DLD1 (cell line): ENCODE measurements around the gene CSF1.
"Not testable (repeated sequence)": the region's sequence is repeated elsewhere in the genome, so short reads cannot be mapped to it uniquely, and the experiment has no call there.

Experiments
- in situ Hi-C: cut with HindIII; loops from 2 replicates; pipeline ENCODE4 v1.10.0; 2017; ENCODE audit warnings: low sequenced_read_pairs

The CSF1 gene

DNA sequence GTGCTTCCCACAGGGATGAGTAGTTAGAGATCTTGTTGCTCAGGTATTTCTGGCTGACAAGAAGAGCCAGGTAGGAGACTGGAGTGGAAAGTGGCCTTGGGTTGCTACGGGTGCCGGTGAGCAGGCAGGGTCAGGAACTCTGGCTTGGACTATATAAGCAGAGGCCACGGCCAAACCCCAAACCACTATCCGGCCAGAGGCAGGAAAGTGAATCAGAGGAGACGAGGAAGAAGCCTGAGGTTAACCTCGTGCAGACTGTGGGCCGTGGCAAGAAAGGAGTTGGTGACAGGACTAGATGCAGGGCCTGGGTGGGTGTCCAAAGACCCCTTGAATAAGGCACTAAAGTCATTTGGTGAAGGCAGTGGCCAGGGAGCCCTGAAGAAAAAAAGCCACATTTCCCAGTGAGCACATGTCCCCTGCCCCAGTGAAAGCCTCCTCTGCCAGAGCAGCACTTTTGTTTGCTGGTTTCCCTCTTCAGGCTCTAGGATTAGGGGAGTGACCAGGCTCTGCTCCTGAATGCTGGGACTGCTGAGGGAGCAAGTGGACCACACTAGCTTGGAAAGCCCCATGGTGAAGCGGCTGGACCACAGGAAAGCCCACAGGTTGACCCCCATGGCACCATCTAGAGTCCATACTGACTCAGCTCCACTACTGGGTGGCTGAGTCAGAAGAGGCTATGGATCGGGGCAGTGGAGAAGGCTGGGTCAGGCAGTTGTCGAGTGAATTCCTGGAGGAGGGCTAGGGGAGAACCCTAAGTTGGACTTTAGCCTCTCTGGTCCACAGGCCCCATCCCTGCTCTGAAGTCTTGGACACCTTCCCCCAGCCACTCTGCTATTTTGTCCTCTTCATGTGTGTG lies 23.4 kb downstream of the CSF1 start:
- in situ Hi-C loops = no loop called here

- in situ Hi-C loops = no loop called here
Observed at GRCh38 chr1:109935451-109935900, 24.8 kb downstream of the CSF1 start.

- in situ Hi-C loops = no loop called here
Observed at GRCh38 chr1:109937738-109938137, 27.1 kb downstream of the CSF1 start.

GRCh38 chr1:109938556-109938955 lies 27.9 kb downstream of the CSF1 start:
- in situ Hi-C loops = no loop called here

DNA sequence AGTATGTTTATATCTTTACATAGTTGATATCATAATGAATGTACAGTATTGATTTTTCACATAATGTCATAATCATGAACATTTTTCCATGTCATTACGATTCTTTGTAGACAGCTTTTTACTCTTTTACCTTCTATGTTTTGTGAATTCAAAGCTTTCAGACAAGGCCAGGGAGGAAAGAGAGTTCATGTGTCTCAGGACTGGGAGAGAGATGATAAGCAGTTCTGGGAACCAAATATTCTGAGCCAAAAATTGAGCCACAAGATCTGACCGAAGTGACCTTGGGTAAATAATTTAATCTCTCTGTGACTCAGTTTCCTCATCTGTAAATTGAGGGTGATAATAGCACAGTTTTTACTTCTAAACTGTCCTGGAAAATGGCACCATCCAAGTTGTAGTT lies 31.8 kb downstream of the CSF1 start:
- in situ Hi-C loops = no loop called here

DNA sequence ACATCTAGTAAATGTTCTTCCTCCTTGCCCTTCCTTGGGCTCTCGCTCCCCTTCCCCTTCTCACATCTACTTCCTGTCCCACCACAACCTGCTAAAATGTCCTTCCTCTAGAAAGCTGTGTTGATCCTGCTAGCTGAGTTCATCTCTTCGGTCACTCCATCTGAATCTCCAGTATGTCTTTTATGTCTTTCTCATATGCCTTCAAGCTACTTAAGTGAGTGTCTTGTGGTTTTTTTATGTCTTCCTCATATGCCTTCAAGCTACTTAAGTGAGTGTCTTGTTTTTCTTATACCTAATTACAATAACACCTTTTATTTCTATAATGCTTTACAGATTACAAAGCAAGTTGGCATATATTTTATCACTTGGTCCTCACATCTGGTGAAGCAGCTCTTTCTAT lies 33.9 kb downstream of the CSF1 start:
- in situ Hi-C loops = no loop called here

DNA sequence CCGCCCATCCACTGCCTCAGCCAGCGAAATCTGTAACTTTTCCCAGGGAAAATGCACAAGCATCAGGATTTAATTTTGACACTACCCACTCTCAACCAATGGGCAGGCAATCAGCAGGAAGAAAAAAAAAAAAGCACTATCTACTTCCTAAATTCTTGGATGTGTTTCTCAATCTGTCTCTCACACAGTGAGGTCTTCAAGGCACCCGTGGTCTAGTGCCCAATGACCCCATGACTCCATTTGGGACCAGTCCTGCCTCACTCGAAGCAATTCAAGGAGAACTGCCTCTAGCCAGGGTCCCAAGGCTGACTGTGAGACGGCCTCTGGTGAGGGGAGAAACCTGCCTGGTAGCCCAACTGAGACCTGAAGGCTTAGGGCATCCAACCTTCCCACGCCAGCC lies 35.9 kb downstream of the CSF1 start:
- in situ Hi-C loops = no loop called here

GRCh38 chr1:109947582-109948284 lies 37.1 kb downstream of the CSF1 start:
- in situ Hi-C loops = no loop called here

DNA sequence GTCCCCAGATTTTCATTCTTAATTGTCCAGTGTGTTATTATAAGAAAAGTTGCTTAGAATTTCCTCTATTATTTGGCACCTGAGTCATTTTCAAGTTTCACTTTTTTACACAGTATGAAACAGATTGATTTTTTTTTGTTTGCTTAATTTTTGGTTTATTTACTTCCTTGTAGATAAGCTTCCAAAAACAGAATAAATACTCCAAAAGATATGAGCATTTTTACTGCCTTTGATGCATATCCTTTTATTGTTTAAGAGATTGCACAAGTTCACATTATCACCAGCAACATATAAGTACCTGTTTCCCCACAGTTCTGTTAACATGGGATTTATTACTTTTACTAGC lies 37.6 kb downstream of the CSF1 start:
- in situ Hi-C loops = no loop called here

GRCh38 chr1:109950038-109950437 lies 39.4 kb downstream of the CSF1 start:
- in situ Hi-C loops = no loop called here

DNA sequence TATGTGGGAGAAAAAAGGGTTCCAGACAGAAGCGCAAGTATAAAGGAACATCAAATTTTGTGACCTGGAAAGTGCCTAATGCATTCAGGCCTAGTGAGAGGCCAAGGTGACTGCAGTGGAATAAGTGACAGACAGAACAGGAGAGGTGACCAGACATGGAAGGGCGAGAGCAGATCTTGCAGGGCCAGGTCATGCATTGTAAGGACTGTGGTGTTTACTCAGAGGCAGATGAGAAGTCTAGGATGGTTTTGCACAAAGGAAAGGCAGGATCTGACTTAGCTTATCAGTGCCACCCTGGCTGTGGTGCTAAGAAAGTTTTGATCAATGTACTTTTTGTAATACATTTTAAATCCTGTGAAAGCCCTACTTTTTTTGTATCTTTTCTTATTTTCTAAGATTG lies 39.9 kb downstream of the CSF1 start:
- in situ Hi-C loops = no loop called here

GRCh38 chr1:109951501-109951900 lies 40.9 kb downstream of the CSF1 start:
- in situ Hi-C loops = not testable (repeated sequence)

- in situ Hi-C loops = no loop called here
Observed at GRCh38 chr1:109954041-109954512, 43.4 kb downstream of the CSF1 start.

DNA sequence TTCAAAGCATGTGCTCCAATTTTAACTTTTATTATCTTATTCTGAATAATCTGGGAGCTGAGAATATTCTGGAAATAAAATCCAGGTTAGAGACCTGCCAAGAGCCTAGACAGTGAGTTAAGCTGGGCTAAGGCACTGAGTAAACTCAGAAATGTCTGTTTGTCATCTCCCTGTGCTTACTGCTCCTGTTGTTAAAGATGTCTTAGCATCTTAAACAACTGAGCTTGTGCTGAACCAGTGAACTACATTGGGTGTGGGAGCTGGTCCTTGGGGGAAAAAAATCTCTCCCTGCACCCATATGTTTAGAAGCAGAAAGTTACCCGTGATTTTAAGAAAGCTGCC lies 49.0 kb downstream of the CSF1 start:
- in situ Hi-C loops = no loop called here

DNA sequence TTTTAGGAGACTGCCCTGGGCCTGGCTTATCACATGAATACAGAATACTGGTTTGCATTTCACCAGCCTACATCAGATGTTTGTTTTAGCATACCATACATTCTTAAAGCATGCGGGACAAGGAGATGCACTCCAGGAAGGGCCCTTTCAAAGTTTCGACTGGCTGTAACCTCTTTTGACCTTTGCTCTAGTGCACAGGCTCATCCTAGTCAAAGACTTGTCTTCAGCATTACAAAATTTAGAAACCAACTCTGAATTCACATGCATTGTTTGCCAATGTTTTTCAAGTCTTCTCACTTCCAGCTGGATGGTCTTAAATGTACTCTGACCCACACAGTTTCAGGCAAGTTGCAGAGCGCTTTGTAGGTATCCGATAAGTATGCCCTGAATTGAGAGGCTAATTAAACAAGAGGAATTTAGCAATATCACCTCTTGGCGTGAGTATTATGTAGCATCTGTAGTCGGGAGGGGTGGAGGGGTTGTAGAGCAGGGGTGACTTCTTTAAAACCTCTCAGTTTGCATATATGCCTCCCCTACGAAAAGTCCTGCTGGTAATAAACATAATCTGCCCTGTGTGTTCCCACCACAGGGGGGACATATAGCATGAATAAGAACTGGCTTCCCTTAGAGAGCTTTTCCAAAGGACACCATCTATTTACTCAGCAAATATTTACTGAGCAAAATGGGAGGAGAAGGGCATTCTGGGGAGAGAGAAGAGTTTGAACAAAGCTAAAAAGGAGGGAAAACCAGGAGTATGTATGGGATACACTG lies 49.5 kb downstream of the CSF1 start:
- in situ Hi-C loops = no loop called here

DNA sequence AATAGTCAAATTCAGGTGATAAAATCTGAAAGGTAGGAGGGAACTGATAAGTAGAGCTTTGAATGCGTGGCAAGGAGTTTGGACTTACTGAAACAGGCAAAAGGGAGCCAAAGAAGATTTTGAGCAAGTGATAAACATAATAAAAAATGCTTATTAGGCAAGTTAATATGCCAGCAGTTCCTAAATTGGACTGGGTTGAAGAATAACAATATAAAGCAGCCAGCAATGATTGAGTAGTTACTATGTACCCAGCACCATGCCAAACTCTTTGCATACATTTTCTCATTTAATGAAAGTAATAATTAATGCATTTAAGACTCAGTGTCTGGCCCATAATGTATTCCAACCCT lies 50.1 kb downstream of the CSF1 start:
- in situ Hi-C loops = no loop called here

- in situ Hi-C loops = no loop called here
Observed at GRCh38 chr1:109963864-109964263, 53.2 kb downstream of the CSF1 start.

GRCh38 chr1:109969146-109969829 lies 58.6 kb downstream of the CSF1 start:
- in situ Hi-C loops = no loop called here

DNA sequence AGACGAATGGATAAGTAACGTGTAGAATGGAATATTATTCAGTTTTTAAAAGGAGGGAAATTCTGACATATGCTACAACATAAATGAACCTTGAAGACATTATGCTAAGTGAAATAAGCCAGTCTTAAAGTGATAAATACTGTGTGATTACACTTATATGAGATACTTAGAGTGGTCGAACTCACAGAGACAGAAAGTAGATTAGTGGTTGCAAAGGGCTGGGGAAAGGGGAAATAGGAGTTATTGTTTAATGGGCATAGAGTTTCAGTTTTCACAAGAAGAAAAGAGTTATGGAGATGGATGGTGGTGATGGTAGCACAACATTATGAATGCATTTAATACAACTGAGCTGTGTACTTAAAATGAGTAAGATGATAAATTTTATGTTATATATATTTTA lies 59.3 kb downstream of the CSF1 start:
- in situ Hi-C loops = no loop called here

- in situ Hi-C loops = no loop called here
Observed at GRCh38 chr1:109971559-109971958, 60.9 kb downstream of the CSF1 start.

DNA sequence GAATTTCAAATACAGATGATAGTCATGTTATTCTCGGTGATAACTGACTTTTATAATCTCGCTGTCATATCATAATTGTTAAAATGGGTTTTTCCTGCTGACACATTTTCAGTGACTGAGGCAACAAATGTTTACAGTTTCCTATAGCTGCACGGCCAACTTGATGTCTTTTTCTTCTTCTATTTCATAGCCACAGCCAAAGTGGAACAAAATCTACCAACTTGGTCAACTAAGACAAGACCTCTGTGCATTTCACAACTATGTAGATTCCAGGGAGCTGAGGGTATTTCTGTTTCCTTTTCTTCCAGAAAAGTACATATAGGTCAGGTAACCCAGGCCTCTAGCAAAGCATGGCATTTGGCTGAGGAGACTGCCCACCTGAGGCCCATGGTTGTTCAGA lies 63.5 kb downstream of the CSF1 start:
- in situ Hi-C loops = no loop called here
